ENCODE results near the gene PAGR1.
"Not testable (repeated sequence)": the region's sequence is repeated elsewhere in the genome, so short reads cannot be mapped to it uniquely, and the experiment has no call there.

The PAGR1 gene

GRCh38 chr16:29864205-29864604 lies 48.3 kb downstream of the PAGR1 start:
- no peak for DNase-seq (ENCODE audit: low read depth)

DNA sequence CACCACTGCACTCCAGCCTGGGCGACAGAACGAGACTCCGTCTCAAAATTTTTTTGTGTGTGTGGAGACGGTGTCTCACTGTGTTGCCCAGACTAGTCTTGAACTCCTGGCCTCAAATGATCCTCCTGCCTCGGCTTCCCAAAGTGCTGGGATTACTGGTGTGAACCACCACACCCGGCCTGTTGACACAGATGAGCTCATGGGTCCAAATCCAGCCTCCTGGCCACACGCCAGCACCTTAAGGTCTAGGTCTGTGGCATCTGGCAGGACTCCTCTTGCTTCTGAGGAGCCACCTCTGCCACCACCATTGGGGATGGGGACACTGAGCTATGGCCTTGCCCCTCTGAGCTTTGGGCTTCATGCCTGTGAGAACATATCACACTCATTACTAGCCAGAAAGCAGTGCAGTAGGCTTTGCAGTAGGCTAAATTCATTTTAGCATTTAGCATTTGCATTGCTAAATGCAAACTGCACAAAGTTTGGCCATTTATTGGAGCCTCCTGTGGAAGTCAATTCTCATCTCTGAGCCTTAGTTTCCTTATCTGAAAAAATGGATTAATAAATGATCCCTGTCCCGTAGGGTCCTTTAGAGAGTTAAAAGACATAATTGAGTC lies 52.6 kb downstream of the PAGR1 start:
- no peak for DNase-seq (ENCODE audit: low read depth)

GRCh38 chr16:29869067-29869466 lies 53.1 kb downstream of the PAGR1 start:
- DNase-seq (ENCODE audit: low read depth): not testable (repeated sequence)

All from fibroblast of the conjunctiva (primary cell).